Peyer's patch (tissue), 4 donors: ENCODE measurements around the gene AJAP1. TPM values are rescaled to one million over a fixed set of nuclear protein-coding genes. Genes with fewer than 3 reads are reported as not detected.
A peak's percentile ranks its signal among the peaks of the same experiment; 100 is the strongest.

ENCODE experiments used
- DNase-seq, 3 donors: peaks; one replicate each; pipeline ENCODE4 v3.0.0-alpha.2; 2017 to 2019
- H3K27ac ChIP-seq, 4 donors: fragments of 200-600 bp; sonication (generic); one replicate each; pipeline ENCODE4 v1.5.1; 2016 to 2019
- H3K27me3 ChIP-seq, 2 donors: fragments of 200-600 bp; sonication (generic); one replicate each; pipeline ENCODE4 v1.5.1; 2019
- H3K36me3 ChIP-seq, 3 donors: fragments of 200-600 bp; sonication (generic); one replicate each; pipeline ENCODE4 v1.5.1; 2016 to 2019
- H3K4me1 ChIP-seq, 4 donors: fragments of 200-600 bp; sonication (generic); one replicate each; pipeline ENCODE4 v1.5.1; 2016 to 2019
- H3K4me3 ChIP-seq, 4 donors: fragments of 200-600 bp; sonication (generic); 1 replicate in 3 of 4; 2 replicates in 1 of 4; pipeline ENCODE4 v1.5.1; 2016 to 2019; ENCODE audit warnings: mild to moderate bottlenecking in 1 of 4
- H3K9me3 ChIP-seq, 4 donors: fragments of 200-600 bp; sonication (generic); one replicate each; pipeline ENCODE4 v1.5.1; 2016 to 2019; ENCODE audit warnings: mild to moderate bottlenecking in 1 of 4
- CTCF ChIP-seq, 6 experiments: fragments of 450-650 bp in 4 of 6; fragments of 200-600 bp in 2 of 6; sonication (generic) in 1 of 6; IDR thresholded peaks; one replicate each; pipeline ENCODE4 v1.5.1; 2017 to 2019; ENCODE audit warnings: antibody characterized with exemption in 6 of 6, mild to moderate bottlenecking in 3 of 6, moderate library complexity in 1 of 6
- POLR2A ChIP-seq, 2 donors: fragments of 450-650 bp; IDR thresholded peaks; one replicate each; pipeline ENCODE4 v1.5.1; 2017; ENCODE audit warnings: antibody characterized with exemption in 2 of 2, mild to moderate bottlenecking in 2 of 2, moderate library complexity in 2 of 2
- total RNA-seq, 4 donors: library from RNA; depleted of rRNA; stranded (reverse); fragments of >200 nt; gene quantifications; one replicate each; pipeline ENCODE4 v1.1.0, GENCODE V29; 2016

The AJAP1 gene
- total RNA-seq, 4 donors from 2014 or later = 0.09 to 0.35 (median 0.13) TPM; not detected in 1

GRCh38 chr1:4792565-4792964 is 138.2 kb downstream of the AJAP1 start:
- no peak for DNase-seq
- no peak for TF ChIP-seq POLR2A (IDR thresholded peaks at IDR 0.05)
- no peak for TF ChIP-seq CTCF (IDR thresholded peaks at IDR 0.05)
- H3K4me1 ChIP-seq = no peaks in the 10 kb centered on the region

GRCh38 chr1:4794020-4794780 is 139.8 kb downstream of the AJAP1 start:
- no peak overlapping the region for H3K27ac ChIP-seq
- TF ChIP-seq POLR2A (IDR thresholded peaks at IDR 0.05) (no peak), CTCF (IDR thresholded peaks at IDR 0.05) (no peak)

More at GRCh38 chr1:4792565-4792964, 138.2 kb downstream of the AJAP1 start:
- peaks cover 0 to 7% (median 0%) of the 10 kb centered on the region in 4 donors for H3K9me3 ChIP-seq
- H3K27me3 ChIP-seq = no peaks in the 10 kb centered on the region
- H3K36me3 ChIP-seq = no peaks in the 10 kb centered on the region
- H3K27ac ChIP-seq = no peak overlapping the region
- no peak overlapping the region for H3K4me3 ChIP-seq

GRCh38 chr1:4796161-4797015 is 142.0 kb downstream of the AJAP1 start:
- no peaks in the 10 kb centered on the region for H3K36me3 ChIP-seq
- H3K9me3 ChIP-seq = peaks cover 0 to 7% (median 0%) of the 10 kb centered on the region in 4 donors
- no peak overlapping the region for H3K4me3 ChIP-seq
- TF ChIP-seq CTCF (IDR thresholded peaks at IDR 0.05) (no peak), POLR2A (IDR thresholded peaks at IDR 0.05) (no peak)
- H3K27me3 ChIP-seq = no peaks in the 10 kb centered on the region
- no peaks in the 10 kb centered on the region for H3K4me1 ChIP-seq
- H3K27ac ChIP-seq = peak overlapping the region in 1 of 4 donors; percentile 60
- no peak for DNase-seq

More at GRCh38 chr1:4794020-4794780, 139.8 kb downstream of the AJAP1 start:
- no peak for DNase-seq
- Histone ChIP-seq H3K36me3 (no peaks in the 10 kb centered on the region), H3K27me3 (no peaks in the 10 kb centered on the region), H3K4me3 (no peak overlapping the region), H3K4me1 (no peaks in the 10 kb centered on the region), H3K9me3 (peaks cover 0 to 7% (median 0%) of the 10 kb centered on the region in 4 donors)

- Histone ChIP-seq H3K4me3 (no peak overlapping the region), H3K9me3 (peaks cover 0 to 7% (median 0%) of the 10 kb centered on the region in 4 donors), H3K27ac (peak overlapping the region in 1 of 4 donors; percentile 57), H3K27me3 (no peaks in the 10 kb centered on the region), H3K4me1 (no peaks in the 10 kb centered on the region), H3K36me3 (no peaks in the 10 kb centered on the region)
- DNase-seq = peak in 1 of 3 donors; percentile 34
- TF ChIP-seq POLR2A (IDR thresholded peaks at IDR 0.05) (no peak), CTCF (IDR thresholded peaks at IDR 0.05) (no peak)
Observed at GRCh38 chr1:4797016-4797410, 142.6 kb downstream of the AJAP1 start.

GRCh38 chr1:4797429-4797828 is 143.0 kb downstream of the AJAP1 start:
- Histone ChIP-seq H3K36me3 (no peaks in the 10 kb centered on the region), H3K27ac (peak overlapping the region in 1 of 4 donors; percentile 57), H3K4me3 (no peak overlapping the region), H3K9me3 (peaks cover 0 to 7% (median 0%) of the 10 kb centered on the region in 4 donors), H3K27me3 (no peaks in the 10 kb centered on the region), H3K4me1 (no peaks in the 10 kb centered on the region)
- DNase-seq = no peak
- TF ChIP-seq POLR2A (IDR thresholded peaks at IDR 0.05) (no peak), CTCF (IDR thresholded peaks at IDR 0.05) (no peak)
